Endothelial cell of umbilical vein (primary cell): Measurements from ENCODE around the gene TRIM59.

Source experiments
- CTCF ChIP-seq, 2 donors: IDR thresholded peaks; 1 replicate in 1 of 2; 2 replicates in 1 of 2; pipeline ENCODE4 v1.5.1; 2011; ENCODE audit warnings: low read length in 2 of 2, mild to moderate bottlenecking in 2 of 2, moderate library complexity in 2 of 2, control low read depth in 1 of 2, inconsistent platforms in 1 of 2, low read depth in 1 of 2; ENCODE audit not compliant: insufficient read depth in 1 of 2; ENCODE audit errors: extremely low read depth in 1 of 2
- FOS ChIP-seq: IDR thresholded peaks from 2 replicates; pipeline ENCODE4 v1.6.1; 2011; ENCODE audit warnings: mild to moderate bottlenecking, low read length, moderate library complexity, borderline replicate concordance; ENCODE audit not compliant: insufficient read depth
- GATA2 ChIP-seq: IDR thresholded peaks from 2 replicates; pipeline ENCODE4 v1.7.0; 2011; ENCODE audit warnings: low read depth, mild to moderate bottlenecking, moderate library complexity, mixed read lengths, low read length; ENCODE audit not compliant: insufficient read length, insufficient read depth
- MAX ChIP-seq: IDR thresholded peaks from 2 replicates; pipeline ENCODE4 v1.6.1; 2011; ENCODE audit not compliant: insufficient read depth, insufficient read length
- POLR2A ChIP-seq: IDR thresholded peaks from 2 replicates; pipeline ENCODE4 v1.6.1; 2012; ENCODE audit warnings: low read depth, mild to moderate bottlenecking, control low read depth, low read length
- POLR2AphosphoS5 ChIP-seq: IDR thresholded peaks from 2 replicates; pipeline ENCODE4 v1.6.1; 2012; ENCODE audit warnings: low read depth, mild to moderate bottlenecking, control low read depth, low read length, moderate library complexity; ENCODE audit not compliant: insufficient read depth

- TF ChIP-seq FOS, result no peak
- no peak for TF ChIP-seq CTCF (IDR thresholded peaks at IDR 0.05; ENCODE audit: extremely low read depth in 1 of 2, insufficient read depth in 1 of 2, low read depth in 1 of 2, low read length in 2 of 2)
- no peak for TF ChIP-seq POLR2AphosphoS5
- TF ChIP-seq POLR2A, result no peak
- no peak for TF ChIP-seq MAX
- no peak for TF ChIP-seq GATA2
These were observed 24.4 kb upstream of the TRIM59 start for GRCh38 chr3:160473978-160474377.
